NCI-H1694 (cell line): ENCODE data around the gene VPREB1.
"Not testable (repeated sequence)": the region's sequence is repeated elsewhere in the genome, so short reads cannot be mapped to it uniquely, and the experiment has no call there.

Source experiments
- DNase-seq: peaks from one replicate; lab custom pipeline; 2025; lab: John Stamatoyannopoulos, UW

Gene VPREB1

DNA sequence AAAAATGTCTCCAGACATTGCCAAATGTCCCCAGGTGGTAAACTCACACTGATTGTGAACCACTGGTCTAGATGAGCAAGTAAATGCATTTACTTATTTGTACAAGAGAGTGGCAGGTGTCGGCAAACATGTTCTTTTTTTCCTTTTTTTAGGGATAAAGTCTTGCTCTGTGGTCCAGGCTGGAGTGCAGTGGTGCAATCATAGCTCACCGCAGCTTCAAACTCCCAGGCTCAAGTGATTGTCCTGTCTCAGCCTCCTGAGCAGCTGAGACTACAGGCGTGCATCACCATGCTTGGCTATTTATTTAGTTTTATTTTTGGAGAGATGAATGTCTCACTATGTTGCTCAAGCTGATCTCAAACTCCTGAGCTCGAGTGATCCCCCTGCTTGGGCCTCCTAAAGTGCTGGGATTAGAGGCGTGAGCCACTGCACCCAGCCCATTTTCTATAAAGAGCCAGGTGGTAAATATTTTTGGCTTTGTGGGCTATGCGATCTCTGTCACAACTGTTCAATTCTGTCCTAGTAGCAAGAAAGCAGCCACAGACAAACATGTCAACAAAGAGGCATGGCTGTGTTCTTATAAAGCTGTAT lies 1.4 kb downstream of the VPREB1 start:
- no peak for DNase-seq

DNA sequence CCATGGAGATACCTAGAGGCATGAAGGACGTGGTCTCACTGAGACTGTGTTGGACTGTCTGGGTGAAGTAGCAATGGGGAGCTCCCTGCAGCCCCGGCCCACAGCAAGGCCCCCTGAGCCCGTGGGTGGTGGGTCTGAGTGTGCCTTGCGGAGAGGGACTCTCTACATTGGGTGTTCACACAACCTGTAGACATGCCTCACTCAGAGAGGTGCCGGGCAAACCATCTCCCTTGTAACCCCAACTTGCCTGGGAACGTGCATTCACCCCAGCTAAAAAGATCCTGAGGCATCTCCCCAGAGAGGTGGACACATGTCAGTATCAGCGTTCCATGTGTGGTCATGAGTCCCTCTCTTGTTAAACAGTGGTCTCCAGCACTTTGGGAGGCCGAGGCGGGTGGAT lies 2.1 kb downstream of the VPREB1 start:
- DNase-seq = no peak

DNA sequence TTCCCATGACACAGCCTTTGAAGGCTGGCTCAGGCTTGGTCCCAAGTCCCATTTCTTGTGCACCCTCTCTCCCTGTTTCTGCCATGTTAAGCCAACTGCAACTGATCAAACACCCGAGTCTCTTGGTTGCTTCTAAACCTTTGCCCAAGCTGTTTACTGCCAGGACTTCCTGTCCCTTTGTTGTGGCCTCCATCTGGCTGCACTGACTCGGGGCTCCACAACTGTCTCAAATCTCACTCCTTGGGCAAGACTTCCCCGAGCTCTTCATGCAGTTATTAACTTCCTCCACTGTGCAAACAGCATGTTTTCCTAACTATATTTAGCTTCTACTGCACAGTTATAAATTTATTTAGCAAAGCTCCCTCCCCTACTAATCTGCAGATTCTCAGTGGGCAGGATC lies 4.3 kb downstream of the VPREB1 start:
- no peak for DNase-seq

DNA sequence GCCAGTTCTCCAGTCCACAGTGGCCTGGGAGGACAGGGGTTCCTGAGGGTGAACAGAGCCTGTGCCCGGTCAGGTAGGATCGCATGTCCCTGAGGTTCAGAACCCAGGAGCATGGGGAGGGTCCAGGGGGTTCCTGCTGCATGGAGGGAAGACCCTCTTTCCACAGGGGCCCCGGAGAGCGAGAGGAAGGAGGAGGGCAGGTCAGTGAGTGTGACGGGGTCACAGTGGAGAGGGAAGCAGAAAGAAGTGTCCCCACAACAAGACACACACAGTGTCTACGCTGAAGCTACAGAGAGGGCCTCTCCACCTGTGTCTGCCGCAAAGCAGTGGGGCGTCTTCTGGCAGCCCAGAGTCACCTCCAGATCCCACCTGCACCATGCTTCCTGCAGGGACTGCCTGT lies 6.1 kb downstream of the VPREB1 start:
- DNase-seq = not testable (repeated sequence)

DNA sequence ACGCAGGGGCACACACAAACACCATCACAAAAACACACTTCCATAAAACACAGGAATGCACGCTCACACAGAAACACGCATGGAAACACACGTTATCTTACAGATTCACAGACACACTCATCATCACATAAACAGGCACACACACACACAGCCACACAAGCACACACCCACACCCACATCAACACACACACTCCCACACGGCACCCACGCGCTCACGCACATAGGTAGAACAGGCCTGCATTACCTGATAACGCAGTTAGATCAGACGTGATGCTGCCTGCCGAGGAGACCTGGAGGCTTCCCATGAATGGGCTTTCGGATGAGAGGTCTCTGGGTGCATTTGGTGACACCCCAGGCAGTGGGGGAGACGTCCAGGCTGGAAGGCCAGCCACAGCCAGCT lies 11.5 kb downstream of the VPREB1 start:
- DNase-seq = not testable (repeated sequence)

DNA sequence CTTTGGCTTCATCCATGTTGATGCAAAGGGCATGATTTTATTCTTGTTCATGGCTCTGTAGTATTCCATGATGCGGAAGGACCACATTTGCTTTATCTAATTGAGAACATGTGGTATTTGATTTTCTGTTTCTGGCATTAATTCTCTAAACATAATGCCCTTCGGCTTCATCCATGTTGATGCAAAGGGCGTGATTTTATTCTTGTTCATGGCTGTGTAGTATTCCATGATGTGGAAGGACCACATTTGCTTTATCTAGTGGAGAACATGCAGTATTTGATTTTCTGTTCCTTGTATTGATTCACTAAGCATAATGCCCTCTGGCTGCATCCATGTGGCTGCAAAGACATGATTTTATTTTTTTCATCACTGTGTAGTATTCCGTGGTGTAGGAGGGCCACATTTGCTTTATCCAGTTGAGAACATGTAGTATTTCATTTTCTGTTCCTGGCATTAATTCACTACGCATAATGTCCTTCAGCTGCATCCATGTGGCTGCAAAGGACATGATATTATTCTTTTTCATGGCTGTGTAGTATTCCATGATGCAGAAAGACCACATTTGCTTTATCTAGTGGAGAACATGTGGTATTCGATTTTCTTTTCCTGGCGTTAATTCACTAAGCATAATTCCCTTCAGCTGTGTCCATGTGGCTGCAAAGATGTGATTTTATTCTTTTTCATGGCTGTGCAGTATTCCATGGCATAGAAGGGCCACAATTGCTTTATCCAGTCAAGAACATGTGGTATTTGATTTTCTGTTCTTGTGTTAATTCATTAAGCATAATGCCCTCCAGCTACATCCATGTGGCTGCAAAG lies 14.2 kb downstream of the VPREB1 start:
- DNase-seq = not testable (repeated sequence)

DNA sequence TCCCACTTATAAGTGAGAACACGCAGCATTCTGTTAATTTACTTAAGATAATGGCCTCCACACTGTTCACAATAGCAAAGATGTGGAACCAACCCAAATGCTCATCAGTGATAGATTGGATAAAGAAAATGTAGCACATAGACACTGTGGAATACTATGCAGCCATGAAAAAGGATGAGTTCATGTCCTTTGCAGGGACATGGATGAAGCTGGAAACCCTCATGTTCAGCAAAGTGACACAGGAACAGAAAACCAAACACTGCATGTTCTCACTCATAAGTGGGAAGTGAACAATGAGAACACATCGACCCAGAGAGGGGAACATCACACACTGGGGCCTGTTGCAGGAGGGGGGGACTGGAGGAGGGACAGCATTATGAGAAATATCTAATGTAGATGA lies 15.6 kb downstream of the VPREB1 start:
- not testable (repeated sequence) for DNase-seq

DNA sequence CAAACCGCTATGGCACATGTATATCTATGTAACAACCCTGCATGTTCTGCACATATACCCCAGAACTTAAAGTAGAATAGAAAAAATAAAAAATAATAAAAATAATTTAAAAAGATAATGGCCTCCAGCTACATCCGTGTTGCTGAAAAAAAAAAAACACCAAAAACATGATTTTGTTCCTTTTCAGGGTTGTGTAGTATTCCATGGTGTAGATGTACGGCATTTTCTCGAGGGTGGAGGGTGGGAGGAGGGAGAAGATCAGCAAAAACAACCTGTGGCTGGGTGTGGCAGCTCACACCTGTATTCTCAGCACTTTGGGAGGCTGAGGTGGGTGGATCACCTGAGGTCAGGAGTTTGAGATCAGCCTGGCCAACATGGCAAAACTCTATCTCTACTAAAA lies 16.0 kb downstream of the VPREB1 start:
- DNase-seq = not testable (repeated sequence)

DNA sequence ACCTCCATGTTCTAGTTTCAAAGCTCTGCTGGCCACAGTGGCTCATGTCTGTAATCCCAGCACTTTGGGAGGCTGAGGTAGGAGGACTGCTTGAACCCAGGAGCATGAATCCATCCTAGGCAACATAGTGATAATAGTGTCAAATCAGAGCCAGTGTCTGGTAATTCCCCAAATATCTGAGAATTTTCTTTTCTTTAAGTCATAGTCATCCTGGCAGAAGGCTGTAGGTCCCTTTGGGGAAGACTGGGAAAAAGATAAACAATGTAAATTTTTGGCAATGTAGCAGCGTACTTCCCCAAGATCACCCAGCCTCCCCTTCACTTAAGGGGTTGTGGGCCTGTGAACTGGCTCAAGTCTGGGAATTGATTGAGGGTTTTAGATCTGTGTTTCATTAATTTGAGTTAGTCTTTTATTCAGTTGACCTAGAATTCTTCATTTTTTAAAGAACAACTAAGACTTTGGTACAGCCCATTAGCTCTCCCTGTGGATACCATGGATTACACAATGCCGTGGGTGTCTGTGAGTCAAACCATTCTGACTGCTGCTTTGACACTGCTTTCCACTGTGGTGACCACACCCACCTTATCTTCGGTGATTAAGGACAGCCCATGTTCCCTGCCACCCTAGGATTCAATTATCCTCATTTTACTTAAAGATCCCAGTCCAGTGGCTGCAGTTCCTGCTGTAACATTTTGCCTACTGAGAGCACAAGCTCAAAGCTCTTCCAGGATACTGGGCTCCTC lies 17.9 kb downstream of the VPREB1 start:
- DNase-seq = not testable (repeated sequence)

DNA sequence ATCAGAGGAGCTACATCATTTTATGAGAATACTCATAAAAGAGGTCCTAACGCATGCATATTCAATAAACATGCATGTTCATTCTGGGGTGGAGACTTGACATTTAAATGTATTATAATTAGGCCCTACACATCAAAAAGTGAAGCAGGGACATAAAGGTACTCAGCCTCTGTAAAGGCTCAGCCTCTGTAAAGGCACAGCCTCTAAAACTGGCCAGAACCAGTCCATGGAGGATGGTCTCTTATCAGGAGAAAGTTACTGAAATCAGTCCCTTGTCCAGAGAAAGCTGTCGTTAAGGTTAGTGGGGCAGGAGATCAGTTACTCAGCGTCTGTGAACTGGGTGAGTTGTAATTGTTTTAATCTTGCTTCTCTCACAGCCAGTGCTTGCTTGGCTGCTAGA lies 19.2 kb downstream of the VPREB1 start:
- not testable (repeated sequence) for DNase-seq

DNA sequence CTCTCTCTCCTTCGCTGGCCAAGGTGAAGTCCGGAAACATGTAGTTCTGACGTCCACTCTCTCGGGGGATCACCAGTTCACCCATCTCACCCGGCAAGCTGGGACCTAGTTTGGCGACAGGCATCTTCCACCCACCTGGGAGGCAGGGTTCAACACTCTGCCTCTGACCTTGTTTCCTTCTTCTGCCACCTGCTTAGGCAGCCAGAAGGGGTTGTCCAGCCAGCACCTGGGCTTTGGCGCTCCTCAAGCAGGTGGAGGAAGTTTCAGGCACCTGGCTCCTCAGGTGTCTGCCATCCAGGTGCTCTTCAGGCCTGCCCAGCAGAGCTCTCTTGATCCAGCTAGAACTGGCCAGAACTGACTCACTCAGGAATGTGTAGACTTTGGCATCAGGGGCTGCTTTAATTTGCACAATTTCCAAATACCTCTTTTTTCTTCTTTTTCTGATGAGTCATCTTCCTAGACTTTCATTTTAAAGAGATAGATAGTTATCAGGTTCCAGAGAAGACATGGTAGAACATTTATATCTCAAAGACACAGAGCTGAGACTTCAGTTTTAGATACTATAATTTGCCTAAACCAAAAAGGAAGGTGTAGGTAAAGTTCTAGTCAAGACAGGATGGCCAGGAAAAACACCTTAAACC lies 25.6 kb downstream of the VPREB1 start:
- DNase-seq = not testable (repeated sequence)

DNA sequence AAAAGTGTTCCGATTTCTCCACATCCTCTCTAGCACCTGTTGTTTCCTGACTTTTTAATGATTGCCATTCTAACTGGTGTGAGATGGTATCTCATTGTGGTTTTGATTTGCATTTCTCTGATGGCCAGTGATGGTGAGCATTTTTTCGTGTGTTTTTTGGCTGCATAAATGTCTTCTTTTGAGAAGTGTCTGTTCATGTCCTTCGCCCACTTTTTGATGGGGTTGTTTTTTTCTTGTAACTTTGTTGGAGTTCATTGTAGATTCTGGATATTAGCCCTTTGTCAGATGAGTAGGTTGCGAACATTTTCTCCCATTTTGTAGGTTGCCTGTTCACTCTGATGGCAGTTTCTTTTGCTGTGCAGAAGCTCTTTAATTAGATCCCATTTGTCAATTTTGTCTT lies 32.8 kb downstream of the VPREB1 start:
- DNase-seq = not testable (repeated sequence)

DNA sequence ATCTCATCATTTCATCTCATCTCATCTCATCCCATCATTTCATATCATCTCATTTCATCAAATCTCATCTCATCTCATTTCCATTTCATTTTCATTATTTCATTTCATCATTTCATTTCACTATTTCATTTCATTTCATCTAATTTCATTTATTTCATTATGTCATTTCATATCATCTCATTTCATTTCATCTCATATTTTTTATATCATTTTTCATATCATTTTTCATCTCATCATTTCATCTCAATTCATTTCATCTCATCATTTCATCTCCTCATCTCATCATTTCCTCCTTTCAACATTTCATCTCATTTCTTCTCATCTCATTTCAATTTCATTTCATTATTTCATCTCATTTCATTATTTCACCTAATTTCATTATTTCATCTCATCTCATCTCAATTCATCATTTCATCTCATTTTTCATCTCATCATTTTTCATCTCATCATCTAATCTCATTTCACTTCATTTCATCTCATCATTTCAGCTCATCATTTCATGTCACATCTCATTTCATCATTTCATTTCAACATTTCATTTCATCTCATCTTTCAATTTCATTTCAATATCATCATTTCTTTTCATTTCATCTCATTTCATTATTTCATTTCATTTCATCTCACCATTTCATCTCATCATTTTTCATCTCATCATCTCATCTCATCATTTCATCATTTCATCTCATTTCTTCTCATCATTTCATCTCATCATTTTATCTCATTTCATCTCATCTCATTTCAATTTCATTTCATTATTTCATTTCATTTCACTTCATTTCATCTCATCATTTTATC lies 40.6 kb downstream of the VPREB1 start:
- DNase-seq = not testable (repeated sequence)

DNA sequence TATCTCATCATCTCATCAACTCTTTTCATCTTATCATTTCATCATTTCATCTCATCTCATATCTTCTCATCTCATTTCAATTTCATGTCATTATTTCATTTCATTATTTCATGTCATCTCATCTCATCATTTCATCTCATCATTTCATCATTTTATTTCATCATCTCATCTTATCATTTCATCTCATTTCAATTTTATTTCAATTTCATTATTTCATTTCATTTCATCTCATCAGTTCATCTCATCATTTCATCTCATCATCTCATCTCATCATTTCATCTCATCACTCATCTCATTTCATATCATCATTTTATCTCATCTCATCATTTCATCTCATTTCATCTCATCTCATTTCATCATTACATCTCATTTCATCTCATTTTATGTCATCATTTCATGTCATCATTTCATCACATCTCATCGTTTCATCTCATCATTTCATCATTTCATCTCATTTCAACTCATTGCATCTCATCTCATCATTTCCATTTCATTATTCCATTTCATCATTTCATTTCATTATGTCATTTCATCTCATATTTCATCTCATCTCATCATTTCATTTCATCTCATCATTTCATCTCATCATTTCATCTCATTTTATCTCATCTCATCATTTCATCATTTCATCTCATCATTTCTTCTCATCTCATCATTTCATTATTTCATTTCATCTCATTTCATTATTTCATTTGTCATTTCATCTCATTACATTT lies 42.0 kb downstream of the VPREB1 start:
- not testable (repeated sequence) for DNase-seq

DNA sequence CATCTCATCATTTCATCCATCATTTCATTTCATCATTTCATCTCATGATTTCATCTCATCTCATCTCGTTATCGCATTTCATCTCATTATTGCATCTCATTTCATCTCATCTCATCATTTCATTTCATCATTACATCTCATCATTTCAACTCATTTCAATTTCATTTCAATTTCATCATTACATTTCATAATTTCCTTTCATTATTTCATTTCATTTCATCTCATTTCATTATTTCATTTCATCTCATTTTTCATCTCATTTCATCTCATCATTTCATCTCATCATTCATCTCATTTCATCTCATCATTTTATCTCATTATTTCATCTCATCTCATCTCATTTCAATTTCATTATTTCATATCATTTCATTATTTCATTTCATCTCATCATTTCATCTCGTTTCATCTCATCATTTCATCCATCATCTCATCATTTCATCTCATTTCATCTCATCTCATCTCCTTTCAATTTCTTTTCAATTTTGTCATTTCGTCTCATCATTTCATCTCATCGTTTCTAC lies 42.6 kb downstream of the VPREB1 start:
- not testable (repeated sequence) for DNase-seq

DNA sequence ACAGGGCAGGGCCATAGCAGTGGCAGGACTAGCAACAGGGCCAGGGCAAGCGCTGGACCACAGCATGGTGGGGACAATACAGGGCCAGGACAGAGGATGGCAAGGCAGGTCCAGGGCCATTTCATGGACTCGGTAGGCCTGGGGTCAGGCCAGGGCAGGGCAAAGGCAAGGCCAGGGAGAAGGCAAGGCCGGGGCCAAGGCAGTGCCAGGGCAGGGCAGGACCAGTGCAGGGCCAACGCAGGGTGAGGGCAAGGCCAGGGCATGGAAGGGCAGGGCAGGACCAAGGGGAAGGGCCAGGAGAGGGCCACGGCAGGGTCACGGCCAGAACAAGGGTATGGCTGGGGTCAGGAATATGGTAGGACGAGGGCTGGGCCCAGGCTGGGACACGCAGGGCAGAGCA lies 45.1 kb downstream of the VPREB1 start:
- not testable (repeated sequence) for DNase-seq

DNA sequence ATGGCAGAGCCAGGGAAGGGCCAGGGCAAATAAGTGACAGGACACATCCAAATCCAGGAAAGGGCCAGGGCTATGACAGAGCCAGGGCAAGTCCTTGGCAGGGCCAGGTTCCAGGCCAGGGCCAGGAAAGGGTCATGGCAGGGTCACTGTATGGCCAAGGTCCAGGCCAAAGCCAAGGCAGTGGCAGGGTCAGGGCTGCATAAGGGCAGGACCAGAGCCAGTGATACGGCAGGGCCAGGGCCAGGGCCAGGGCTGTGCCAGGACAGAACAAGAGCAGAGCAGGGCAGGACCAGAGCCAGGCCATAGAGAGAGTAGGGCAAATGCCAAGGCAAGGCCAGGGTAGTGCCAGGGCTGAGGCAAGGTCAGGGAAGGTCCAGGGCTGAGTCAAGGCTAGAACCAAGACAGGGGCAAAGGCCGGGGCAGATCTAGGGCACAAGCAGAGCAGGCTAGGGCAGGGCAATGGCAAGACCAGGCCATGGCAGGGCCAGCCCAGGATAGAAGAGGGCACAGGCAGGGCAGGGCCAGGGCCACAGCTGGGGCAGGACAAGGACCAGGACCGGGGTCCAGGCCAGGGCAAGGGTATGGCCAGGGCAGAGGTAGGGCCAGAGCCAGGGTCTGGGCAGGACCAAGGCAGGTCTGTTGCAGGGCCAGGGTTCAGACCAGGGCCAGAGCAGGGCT lies 46.7 kb downstream of the VPREB1 start:
- DNase-seq = not testable (repeated sequence)

DNA sequence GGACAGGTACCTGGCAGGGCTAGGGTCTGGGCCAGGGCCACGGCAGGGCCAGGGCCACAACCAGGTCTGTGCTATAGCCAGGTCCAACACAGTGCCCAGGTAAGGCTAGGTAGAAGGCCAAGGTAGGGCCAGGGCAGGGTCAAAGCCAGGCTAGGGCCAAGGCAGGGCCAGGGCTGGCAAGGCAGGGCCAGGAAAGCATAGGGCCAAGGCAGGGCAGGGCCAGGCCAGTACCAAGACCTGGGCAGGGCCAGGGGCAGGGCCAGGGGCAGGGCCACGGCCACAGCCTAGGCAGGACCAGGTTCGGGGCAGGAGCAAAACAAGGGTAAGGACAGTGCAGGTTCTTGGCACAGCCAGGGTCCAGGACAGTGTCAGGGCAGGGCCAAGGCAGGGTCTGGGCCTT lies 48.1 kb downstream of the VPREB1 start:
- DNase-seq = not testable (repeated sequence)

DNA sequence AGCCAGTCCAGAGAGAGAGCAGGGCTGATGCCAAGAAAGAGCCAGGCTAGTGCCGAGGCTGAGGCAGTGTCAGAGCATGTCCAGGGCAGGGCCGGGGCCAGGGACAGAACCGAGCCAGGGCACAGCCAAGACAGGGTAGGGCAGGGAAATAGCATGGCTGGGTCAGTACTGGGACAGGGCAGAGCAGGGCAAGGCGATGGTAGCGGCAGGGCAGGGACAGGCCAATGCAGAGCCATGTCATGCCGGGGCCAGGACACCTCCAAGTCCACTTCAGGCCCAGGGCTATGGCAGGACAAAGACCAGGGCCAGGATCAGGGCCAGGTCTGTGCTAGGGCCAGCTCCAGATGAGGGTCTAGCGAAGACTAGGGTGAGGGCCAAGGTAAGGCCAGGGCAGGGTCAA lies 48.9 kb downstream of the VPREB1 start:
- not testable (repeated sequence) for DNase-seq

DNA sequence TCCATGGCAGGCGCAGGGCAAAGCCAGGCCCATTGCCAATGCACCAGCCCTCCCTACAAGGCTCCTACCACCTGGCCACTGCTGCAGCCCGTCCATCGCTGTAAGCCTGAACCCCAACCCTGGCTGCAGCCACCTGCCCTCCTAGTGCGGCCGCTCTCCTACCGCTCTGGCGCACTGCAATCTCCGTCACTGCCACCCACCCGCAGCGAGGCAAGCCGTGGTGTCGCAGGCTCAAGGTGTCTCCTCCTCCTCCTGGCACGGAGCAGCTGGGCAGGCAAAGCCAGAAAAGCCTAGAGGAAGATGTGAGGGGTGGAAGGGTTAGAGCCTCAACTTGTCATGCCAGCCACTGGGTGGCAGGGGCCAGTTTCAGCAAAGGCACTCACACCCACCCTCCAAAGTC lies 50.1 kb downstream of the VPREB1 start:
- DNase-seq = not testable (repeated sequence)
